ENCODE results near the gene OR5H15.
"Not testable (repeated sequence)": the region's sequence is repeated elsewhere in the genome, so short reads cannot be mapped to it uniquely, and the experiment has no call there.

The OR5H15 gene

GRCh38 chr3:98147179-98147578 is 19.3 kb upstream of the OR5H15 start, which contains the start of gene OR5H14:
OR5H14 (plus strand) TSS chr3:98147479; CDS start chr3:98149386, 1,907 bp downstream.
- Histone ChIP-seq H3K4me1 (no peaks in the 10 kb centered on the region), H3K9ac (no peak within 1 kb of the TSS), H3K27ac (no peak within 1 kb of the TSS), H3K36me3 (ENCODE audit: control insufficient read depth, insufficient read depth, low read length) (no peaks in the 10 kb centered on the region), H3K27me3 (ENCODE audit: control insufficient read depth, insufficient read depth, low read length) (no peaks in the 10 kb centered on the region), H3K4me3 (ENCODE audit: low read depth, low read length) (no peak within 1 kb of the TSS), H3K9me3 (ENCODE audit: control insufficient read depth, low read length) (no peaks in the 10 kb centered on the region), H2AFZ (no peak within 1 kb of the TSS), H3K79me2 (no peaks in the 10 kb centered on the region), H3K4me2 (ENCODE audit: low read length) (no peak within 1 kb of the TSS)
- no peak for TF ChIP-seq CTCF (IDR thresholded peaks at IDR 0.05)

GRCh38 chr3:98148751-98149150 is 17.7 kb upstream of the OR5H15 start:
- no peak overlapping the region for H3K4me2 ChIP-seq (ENCODE audit: low read length)
- no peaks in the 10 kb centered on the region for H3K4me1 ChIP-seq
- no peak for TF ChIP-seq CTCF (IDR thresholded peaks at IDR 0.05)
- no peak overlapping the region for H3K9ac ChIP-seq
- H3K79me2 ChIP-seq = no peaks in the 10 kb centered on the region
- H3K36me3 ChIP-seq (ENCODE audit: control insufficient read depth, insufficient read depth, low read length) = no peaks in the 10 kb centered on the region
- H2AFZ ChIP-seq = no peak overlapping the region
- no peaks in the 10 kb centered on the region for H3K9me3 ChIP-seq (ENCODE audit: control insufficient read depth, low read length)
- H3K27ac ChIP-seq = no peak overlapping the region
- no peaks in the 10 kb centered on the region for H3K27me3 ChIP-seq (ENCODE audit: control insufficient read depth, insufficient read depth, low read length)
- no peak overlapping the region for H3K4me3 ChIP-seq (ENCODE audit: low read depth, low read length)

GRCh38 chr3:98149456-98149855 is 17.0 kb upstream of the OR5H15 start:
- not testable (repeated sequence) for H3K4me1 ChIP-seq, H3K9ac ChIP-seq, H2AFZ ChIP-seq

GRCh38 chr3:98151241-98151640 is 15.3 kb upstream of the OR5H15 start:
- H3K4me1 ChIP-seq = no peaks in the 10 kb centered on the region
- H3K4me2 ChIP-seq (ENCODE audit: low read length) = no peak overlapping the region
- no peaks in the 10 kb centered on the region for H3K9me3 ChIP-seq (ENCODE audit: control insufficient read depth, low read length)
- H3K36me3 ChIP-seq (ENCODE audit: control insufficient read depth, insufficient read depth, low read length) = no peaks in the 10 kb centered on the region
- TF ChIP-seq CTCF (IDR thresholded peaks at IDR 0.05) = no peak
- H3K27me3 ChIP-seq (ENCODE audit: control insufficient read depth, insufficient read depth, low read length) = no peaks in the 10 kb centered on the region
- no peak overlapping the region for H3K9ac ChIP-seq
- H3K79me2 ChIP-seq = no peaks in the 10 kb centered on the region
- no peak overlapping the region for H3K27ac ChIP-seq
- peak overlapping the region; percentile 30 for H2AFZ ChIP-seq
- no peak overlapping the region for H3K4me3 ChIP-seq (ENCODE audit: low read depth, low read length)

More at GRCh38 chr3:98149456-98149855, 17.0 kb upstream of the OR5H15 start:
- H3K79me2 ChIP-seq; H3K4me3 ChIP-seq (ENCODE audit: low read depth, low read length); H3K27ac ChIP-seq; H3K36me3 ChIP-seq (ENCODE audit: control insufficient read depth, insufficient read depth, low read length); H3K4me2 ChIP-seq (ENCODE audit: low read length); H3K9me3 ChIP-seq (ENCODE audit: control insufficient read depth, low read length); H3K27me3 ChIP-seq (ENCODE audit: control insufficient read depth, insufficient read depth, low read length): not testable (repeated sequence)

GRCh38 chr3:98171071-98171470 is 4.6 kb downstream of the OR5H15 start:
- Histone ChIP-seq H3K4me2 (ENCODE audit: low read length) (no peak overlapping the region), H3K9ac (no peak overlapping the region), H2AFZ (no peak overlapping the region), H3K27me3 (ENCODE audit: control insufficient read depth, insufficient read depth, low read length) (no peaks in the 10 kb centered on the region), H3K79me2 (no peaks in the 10 kb centered on the region), H3K9me3 (ENCODE audit: control insufficient read depth, low read length) (no peaks in the 10 kb centered on the region), H3K4me1 (no peaks in the 10 kb centered on the region), H3K36me3 (ENCODE audit: control insufficient read depth, insufficient read depth, low read length) (no peaks in the 10 kb centered on the region), H3K27ac (no peak overlapping the region), H3K4me3 (ENCODE audit: low read depth, low read length) (no peak overlapping the region)
- TF ChIP-seq CTCF (IDR thresholded peaks at IDR 0.05) = no peak

Data from parathyroid adenoma (tissue), 2 donors.